ENCODE measurements around the gene LHFPL2. TPM values are rescaled to one million over a fixed set of nuclear protein-coding genes. Genes with fewer than 3 reads are reported as not detected.

Gene LHFPL2
- total and polyA plus RNA-seq, 9 of the 15 experiments (the other 6 are each of a cell fraction or from before 2014, with no cell fraction given) = 1.0 to 6.6 (median 4.6) TPM

GRCh38 chr5:78546276-78546996 lies 102.1 kb downstream of the LHFPL2 start:
- Histone ChIP-seq H3K4me2 (ENCODE audit: insufficient read depth, low read length) (no peak overlapping the region), H3K27me3 (ENCODE audit: control insufficient read depth in 2 of 2, insufficient read depth in 2 of 2, low read length in 2 of 2) (no peaks in the 10 kb centered on the region), H3K36me3 (ENCODE audit: control insufficient read depth, insufficient read depth, low read length) (no peaks in the 10 kb centered on the region), H2AFZ (ENCODE audit: low read depth, low read length) (no peak overlapping the region), H3K79me2 (ENCODE audit: control insufficient read depth, insufficient read depth, low read length) (no peaks in the 10 kb centered on the region), H3K9me1 (ENCODE audit: control insufficient read depth, insufficient read depth, low read length) (no peaks in the 10 kb centered on the region), H4K20me1 (replicated peaks; ENCODE audit: control insufficient read depth, insufficient read depth, low read length) (no peaks in the 10 kb centered on the region), H3K27ac (ENCODE audit: extremely low read depth, low read depth, low read length) (no peak overlapping the region), H3K9ac (ENCODE audit: insufficient read depth in 1 of 2, low read depth in 2 of 2, low read length in 2 of 2) (no peak overlapping the region), H3K9me3 (replicated peaks; ENCODE audit: control insufficient read depth, insufficient read depth, low read depth, low read length) (no peaks in the 10 kb centered on the region), H3K4me1 (replicated peaks in 1 of 2; ENCODE audit: control insufficient read depth in 2 of 2, insufficient read depth in 2 of 2, low read length in 2 of 2) (no peaks in the 10 kb centered on the region; a peak in 1 of 5 replicates), H3K4me3 (no peak overlapping the region)
- intact Hi-C loops (cut with micrococcal nuclease) (no loop called here), in situ Hi-C loops (cut with MboI) (loop anchor here (5.0 kb wide), 1 partner anchor 66 kb away; no protein-coding TSS in a partner anchor)
- FAIRE-seq (no peak), DNase-seq (ENCODE audit: extremely low read depth in 1 of 4, low spot score in 3 of 4) (no peak), ATAC-seq (no peak)
- no TSS peak for BruUV-seq (replicated peaks)
- TF ChIP-seq ZNF518B (CRISPR knock-in tag; IDR thresholded peaks at IDR 0.05) (no peak), RBM22 (IDR thresholded peaks at IDR 0.05; ENCODE audit: low read depth, low read length, poor library complexity, severe bottlenecking) (no peak), ZNF589 (CRISPR knock-in tag; IDR thresholded peaks at IDR 0.05; ENCODE audit: low read depth) (no peak), SIN3B (IDR thresholded peaks at IDR 0.05; ENCODE audit: low read depth) (no peak), ZNF75A (CRISPR knock-in tag; IDR thresholded peaks at IDR 0.05) (no peak), ZC3H8 (IDR thresholded peaks at IDR 0.05) (no peak), NFRKB (IDR thresholded peaks at IDR 0.05; ENCODE audit: low read depth) (no peak), RBM15 (IDR thresholded peaks at IDR 0.05; ENCODE audit: insufficient read depth, low read length) (no peak), ZBTB26 (CRISPR knock-in tag; IDR thresholded peaks at IDR 0.05) (no peak), DPF2 (IDR thresholded peaks at IDR 0.05) (no peak)
- POLR2A ChIA-PET = no interaction called here
- CTCF ChIA-PET (ENCODE audit: low intra/inter-chr PET ratio) = interaction anchor here (0.7 kb wide), 1 partner anchor 363 kb away, joined by 3 read pairs; no protein-coding TSS in a partner anchor
- WGBS (ENCODE audit: insufficient coverage, low coverage, missing lambda C conversion rate) = 43% methylated on average over 8 of the region's 8 CpGs

Data from K562 (cell line).